ENCODE measurements around the gene ERCC3.
"Not testable (repeated sequence)": the region's sequence is repeated elsewhere in the genome, so short reads cannot be mapped to it uniquely, and the experiment has no call there.

Gene ERCC3

DNA sequence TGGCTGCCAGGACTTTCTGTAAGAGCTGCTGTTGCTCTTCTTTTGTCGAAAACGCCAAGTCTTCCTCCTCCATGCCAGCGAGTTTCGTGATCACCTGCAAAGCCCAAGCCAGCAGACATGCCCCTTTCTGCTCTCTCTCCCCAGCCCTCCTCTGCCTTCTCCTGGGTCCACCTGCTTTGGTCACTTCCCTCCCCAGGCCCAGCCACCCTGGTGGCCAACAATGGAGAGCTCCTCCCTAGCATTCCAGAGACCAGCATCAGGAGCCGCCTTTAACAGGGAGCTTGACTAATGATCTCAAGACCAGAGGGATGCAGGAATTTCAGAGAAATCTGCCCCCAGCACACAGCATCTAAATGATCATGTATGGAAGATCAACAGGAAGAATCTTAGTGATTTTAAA is 34.6 kb downstream of the ERCC3 start:
- no peak overlapping the region for H3K4me3 Mint-ChIP-seq
- H3K4me1 Mint-ChIP-seq: no peaks in the 10 kb centered on the region
- H3K9me3 Mint-ChIP-seq: no peaks in the 10 kb centered on the region
- no peaks in the 10 kb centered on the region for H3K27me3 Mint-ChIP-seq
- peak overlapping the region; percentile 2 for H3K27ac Mint-ChIP-seq
- H3K36me3 Mint-ChIP-seq: peaks cover 27% of the 10 kb centered on the region
- DNase-seq (ENCODE audit: low spot score in 2 of 2) (no peak), ATAC-seq (ENCODE audit: low read depth) (no peak)

GRCh38 chr2:127256866-127257265 is 37.1 kb downstream of the ERCC3 start:
- Mint-ChIP-seq H3K27ac (peak overlapping the region; percentile 50), H3K36me3 (peaks cover 20% of the 10 kb centered on the region), H3K4me3 (no peak overlapping the region), H3K27me3 (no peaks in the 10 kb centered on the region), H3K4me1 (no peaks in the 10 kb centered on the region), H3K9me3 (no peaks in the 10 kb centered on the region)
- no peak for ATAC-seq (ENCODE audit: low read depth)
- DNase-seq (ENCODE audit: low spot score in 2 of 2): no peak

DNA sequence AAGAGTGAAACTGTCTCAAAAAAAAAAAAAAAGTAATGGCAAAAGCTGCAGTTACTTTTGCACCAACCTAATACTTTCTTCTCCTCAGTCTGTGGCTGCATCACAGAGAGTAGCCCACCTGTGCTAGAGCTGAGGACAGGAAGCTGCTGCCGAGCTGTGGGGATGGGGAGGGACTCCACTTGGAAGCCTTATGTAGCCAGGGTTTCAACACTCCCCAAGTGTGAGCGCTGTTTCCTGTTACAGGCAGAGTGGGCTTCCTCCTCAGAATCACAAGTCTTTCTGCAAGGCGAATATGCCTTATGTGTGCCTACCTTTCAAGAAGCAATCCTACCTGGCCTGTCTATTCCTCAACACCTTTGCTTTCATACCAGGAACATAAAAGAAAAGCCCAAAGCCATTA is 37.6 kb downstream of the ERCC3 start:
- Mint-ChIP-seq H3K9me3 (no peaks in the 10 kb centered on the region), H3K27me3 (no peaks in the 10 kb centered on the region), H3K4me3 (no peak overlapping the region), H3K27ac (no peak overlapping the region), H3K36me3 (peaks cover 22% of the 10 kb centered on the region), H3K4me1 (no peaks in the 10 kb centered on the region)
- DNase-seq (ENCODE audit: low spot score in 2 of 2): no peak
- no peak for ATAC-seq (ENCODE audit: low read depth)

DNA sequence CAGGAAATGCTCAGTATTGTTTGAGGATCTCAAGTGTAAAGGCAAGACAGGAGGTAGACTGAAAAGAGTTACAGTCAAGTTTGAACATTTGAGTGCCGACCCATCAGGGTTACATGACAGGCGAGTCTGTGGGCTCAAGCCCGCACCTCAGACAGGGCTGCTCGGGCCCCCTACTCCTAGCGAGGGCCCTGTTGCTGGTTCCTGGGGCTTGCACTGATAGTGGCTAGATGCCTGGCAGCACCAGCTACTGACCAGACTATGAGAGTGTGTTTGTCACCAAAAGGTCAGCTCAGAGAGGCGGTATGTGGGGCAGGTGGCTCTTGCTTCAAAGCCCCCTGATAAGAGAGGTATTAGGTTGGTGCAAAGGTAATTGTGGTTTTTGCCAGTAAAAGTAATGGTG is 38.2 kb downstream of the ERCC3 start:
- DNase-seq (ENCODE audit: low spot score in 2 of 2) (no peak), ATAC-seq (ENCODE audit: low read depth) (no peak)
- H3K4me3 Mint-ChIP-seq: no peak overlapping the region
- H3K27me3 Mint-ChIP-seq: no peaks in the 10 kb centered on the region
- H3K36me3 Mint-ChIP-seq: peaks cover 24% of the 10 kb centered on the region
- H3K27ac Mint-ChIP-seq: no peak overlapping the region
- no peaks in the 10 kb centered on the region for H3K9me3 Mint-ChIP-seq
- H3K4me1 Mint-ChIP-seq: no peaks in the 10 kb centered on the region

- no peaks in the 10 kb centered on the region for H3K9me3 Mint-ChIP-seq
- H3K36me3 Mint-ChIP-seq: peaks cover 24% of the 10 kb centered on the region
- H3K27me3 Mint-ChIP-seq: no peaks in the 10 kb centered on the region
- ATAC-seq (ENCODE audit: low read depth) (no peak), DNase-seq (ENCODE audit: low spot score in 2 of 2) (no peak)
- H3K4me3 Mint-ChIP-seq: no peak overlapping the region
- no peaks in the 10 kb centered on the region for H3K4me1 Mint-ChIP-seq
- H3K27ac Mint-ChIP-seq: no peak overlapping the region
Measured at GRCh38 chr2:127255146-127255545, 38.8 kb downstream of the ERCC3 start.

- no peaks in the 10 kb centered on the region for H3K4me1 Mint-ChIP-seq
- peaks cover 22% of the 10 kb centered on the region for H3K36me3 Mint-ChIP-seq
- H3K27ac Mint-ChIP-seq: no peak overlapping the region
- no peaks in the 10 kb centered on the region for H3K27me3 Mint-ChIP-seq
- no peak for DNase-seq (ENCODE audit: low spot score in 2 of 2)
- no peak for ATAC-seq (ENCODE audit: low read depth)
- no peak overlapping the region for H3K4me3 Mint-ChIP-seq
- H3K9me3 Mint-ChIP-seq: no peaks in the 10 kb centered on the region
Measured at GRCh38 chr2:127254386-127254981, 39.5 kb downstream of the ERCC3 start.

- not testable (repeated sequence) for H3K4me3 Mint-ChIP-seq; H3K4me1 Mint-ChIP-seq; H3K27me3 Mint-ChIP-seq; DNase-seq (ENCODE audit: low spot score in 2 of 2); H3K27ac Mint-ChIP-seq; ATAC-seq (ENCODE audit: low read depth)
- Mint-ChIP-seq H3K36me3 (peaks cover 15% of the 10 kb centered on the region), H3K9me3 (peaks cover 14% of the 10 kb centered on the region)
Measured at GRCh38 chr2:127241184-127241583, 52.8 kb downstream of the ERCC3 start.

GRCh38 chr2:127239395-127239794 is 54.5 kb downstream of the ERCC3 start:
- ATAC-seq (ENCODE audit: low read depth): no peak
- no peak overlapping the region for H3K4me3 Mint-ChIP-seq
- peaks cover 14% of the 10 kb centered on the region for H3K36me3 Mint-ChIP-seq
- peaks cover 2% of the 10 kb centered on the region for H3K4me1 Mint-ChIP-seq
- H3K27me3 Mint-ChIP-seq: no peaks in the 10 kb centered on the region
- H3K27ac Mint-ChIP-seq: no peak overlapping the region
- H3K9me3 Mint-ChIP-seq: peaks cover 18% of the 10 kb centered on the region
- no peak for DNase-seq (ENCODE audit: low spot score in 2 of 2)

- Mint-ChIP-seq H3K36me3 (peaks cover 14% of the 10 kb centered on the region), H3K9me3 (peaks cover 18% of the 10 kb centered on the region)
- not testable (repeated sequence) for DNase-seq (ENCODE audit: low spot score in 2 of 2); ATAC-seq (ENCODE audit: low read depth); H3K27ac Mint-ChIP-seq; H3K4me3 Mint-ChIP-seq; H3K4me1 Mint-ChIP-seq; H3K27me3 Mint-ChIP-seq
Measured at GRCh38 chr2:127237768-127238167, 56.2 kb downstream of the ERCC3 start.

- ATAC-seq (ENCODE audit: low read depth): no peak
- Mint-ChIP-seq H3K4me1 (peaks cover 2% of the 10 kb centered on the region), H3K27me3 (no peaks in the 10 kb centered on the region), H3K36me3 (peaks cover 11% of the 10 kb centered on the region), H3K9me3 (peaks cover 12% of the 10 kb centered on the region), H3K4me3 (no peak overlapping the region), H3K27ac (no peak overlapping the region)
- no peak for DNase-seq (ENCODE audit: low spot score in 2 of 2)
Measured at GRCh38 chr2:127235082-127235702, 58.8 kb downstream of the ERCC3 start.

DNA sequence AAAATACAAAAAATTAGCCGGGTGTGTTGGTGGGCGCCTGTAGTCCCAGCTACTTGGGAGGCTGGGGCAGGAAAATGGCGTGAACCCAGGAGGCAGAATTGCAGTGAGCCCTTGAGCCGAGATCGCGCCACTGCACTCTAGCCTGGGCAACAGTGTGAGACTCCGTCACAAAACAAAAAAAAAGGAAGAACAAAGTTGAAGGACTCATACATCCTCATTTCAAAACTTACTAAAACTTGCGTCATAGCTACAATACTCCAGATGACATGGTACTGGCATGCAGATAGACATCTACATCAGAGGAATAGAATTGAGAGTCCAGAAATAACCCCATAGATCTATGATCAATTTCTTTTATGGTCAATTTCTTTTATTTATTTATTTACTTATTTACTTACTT is 60.2 kb downstream of the ERCC3 start:
- no peak for ATAC-seq (ENCODE audit: low read depth)
- H3K9me3 Mint-ChIP-seq: peaks cover 11% of the 10 kb centered on the region
- peaks cover 8% of the 10 kb centered on the region for H3K36me3 Mint-ChIP-seq
- peaks cover 2% of the 10 kb centered on the region for H3K4me1 Mint-ChIP-seq
- peaks cover 5% of the 10 kb centered on the region for H3K27me3 Mint-ChIP-seq
- no peak overlapping the region for H3K4me3 Mint-ChIP-seq
- no peak for DNase-seq (ENCODE audit: low spot score in 2 of 2)
- H3K27ac Mint-ChIP-seq: no peak overlapping the region

DNA sequence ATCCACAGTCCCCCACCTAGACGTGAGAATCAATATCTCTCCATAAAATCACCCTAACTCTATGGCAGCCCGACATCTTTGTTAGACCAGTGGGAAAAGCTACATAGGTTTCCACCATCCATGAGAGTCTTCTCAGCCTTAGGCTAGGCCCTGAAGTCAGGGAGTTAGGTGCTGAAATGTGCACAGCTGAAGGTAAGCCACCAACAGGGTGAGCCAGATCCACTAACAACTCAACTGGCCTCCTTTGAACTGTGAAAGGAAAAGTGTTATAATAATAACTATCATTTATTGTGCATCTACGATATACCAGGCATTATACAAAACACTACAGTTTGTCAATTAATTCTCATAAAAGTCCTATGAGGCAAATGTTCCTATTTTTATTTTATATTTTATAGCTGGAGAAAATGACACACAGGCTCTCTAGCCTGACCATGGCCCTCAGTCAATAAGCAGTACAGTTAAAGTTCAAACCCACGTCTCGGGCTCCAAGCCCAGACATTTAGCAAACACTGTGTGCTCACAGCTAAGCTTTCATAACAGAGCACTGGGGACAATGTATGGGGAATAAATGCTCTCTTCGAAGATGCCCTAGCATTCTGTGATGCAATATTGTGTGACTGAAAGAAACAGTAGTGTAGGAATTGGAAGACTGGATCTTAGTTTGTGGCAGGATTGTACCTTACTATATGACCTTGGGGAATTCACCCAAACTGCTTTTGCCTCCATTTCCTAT is 62.6 kb downstream of the ERCC3 start:
- peaks cover 8% of the 10 kb centered on the region for H3K9me3 Mint-ChIP-seq
- H3K4me1 Mint-ChIP-seq: peaks cover 2% of the 10 kb centered on the region
- H3K4me3 Mint-ChIP-seq: no peak overlapping the region
- H3K27ac Mint-ChIP-seq: no peak overlapping the region
- H3K36me3 Mint-ChIP-seq: peaks cover 5% of the 10 kb centered on the region
- DNase-seq (ENCODE audit: low spot score in 2 of 2): no peak
- peaks cover 16% of the 10 kb centered on the region for H3K27me3 Mint-ChIP-seq
- no peak for ATAC-seq (ENCODE audit: low read depth)

DNA sequence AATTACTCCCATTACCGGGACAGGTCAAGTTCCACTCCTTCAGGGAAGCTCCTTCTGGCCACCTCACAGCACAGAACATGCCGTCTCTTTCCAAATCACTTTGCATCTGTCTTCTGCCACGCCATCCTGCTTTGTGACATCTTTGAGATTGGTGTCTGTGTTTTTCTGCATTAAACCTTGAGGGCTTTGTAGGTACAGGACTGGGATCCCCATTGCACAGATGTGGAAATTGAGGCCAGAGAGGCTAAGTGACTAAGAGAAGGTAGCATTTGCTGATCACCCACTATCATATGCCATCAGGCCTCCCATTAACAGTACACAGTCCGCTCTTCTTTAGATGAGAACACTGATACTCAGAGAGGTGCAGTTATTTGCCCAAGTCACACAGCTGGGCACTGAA is 64.4 kb downstream of the ERCC3 start:
- Mint-ChIP-seq H3K27me3 (peaks cover 20% of the 10 kb centered on the region), H3K9me3 (peaks cover 3% of the 10 kb centered on the region), H3K27ac (no peak overlapping the region), H3K4me3 (no peak overlapping the region), H3K36me3 (peaks cover 5% of the 10 kb centered on the region), H3K4me1 (no peaks in the 10 kb centered on the region)
- no peak for DNase-seq (ENCODE audit: low spot score in 2 of 2)
- ATAC-seq (ENCODE audit: low read depth): no peak

GRCh38 chr2:127228102-127228501 is 65.8 kb downstream of the ERCC3 start:
- no peak for ATAC-seq (ENCODE audit: low read depth)
- Mint-ChIP-seq H3K4me3 (no peak overlapping the region), H3K9me3 (peaks cover 3% of the 10 kb centered on the region), H3K36me3 (peaks cover 5% of the 10 kb centered on the region), H3K27ac (no peak overlapping the region), H3K27me3 (peaks cover 25% of the 10 kb centered on the region), H3K4me1 (no peaks in the 10 kb centered on the region)
- no peak for DNase-seq (ENCODE audit: low spot score in 2 of 2)
